ENCODE data around the gene HSPA1B.

DNA sequence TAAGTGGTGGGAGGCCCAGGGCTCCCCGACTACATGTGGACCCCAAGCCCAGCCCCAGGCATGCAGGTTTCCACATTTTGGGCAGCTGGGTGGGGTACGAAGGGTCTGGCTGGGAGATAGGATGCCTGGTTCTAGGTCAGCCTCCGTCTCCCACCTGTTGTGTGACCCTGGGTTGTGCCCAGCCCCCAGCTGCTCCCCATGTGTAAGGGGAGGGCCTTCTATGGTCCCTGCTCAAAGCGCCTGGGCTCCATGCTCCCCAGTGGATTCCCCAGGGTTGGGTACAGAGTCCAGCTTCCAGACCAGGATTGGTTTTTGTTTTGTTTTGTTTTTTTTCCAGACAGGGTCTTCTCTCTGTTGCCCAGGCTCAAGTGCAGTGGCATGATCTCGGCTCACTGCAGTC is 49.3 kb upstream of the HSPA1B start:
- no peak for TF ChIP-seq CTCF (tag by site-specific recombination; IDR thresholded peaks at IDR 0.05)
- no peak for TF ChIP-seq KLF1 (tag by site-specific recombination; IDR thresholded peaks at IDR 0.05)
- TF ChIP-seq, protein P1, sequence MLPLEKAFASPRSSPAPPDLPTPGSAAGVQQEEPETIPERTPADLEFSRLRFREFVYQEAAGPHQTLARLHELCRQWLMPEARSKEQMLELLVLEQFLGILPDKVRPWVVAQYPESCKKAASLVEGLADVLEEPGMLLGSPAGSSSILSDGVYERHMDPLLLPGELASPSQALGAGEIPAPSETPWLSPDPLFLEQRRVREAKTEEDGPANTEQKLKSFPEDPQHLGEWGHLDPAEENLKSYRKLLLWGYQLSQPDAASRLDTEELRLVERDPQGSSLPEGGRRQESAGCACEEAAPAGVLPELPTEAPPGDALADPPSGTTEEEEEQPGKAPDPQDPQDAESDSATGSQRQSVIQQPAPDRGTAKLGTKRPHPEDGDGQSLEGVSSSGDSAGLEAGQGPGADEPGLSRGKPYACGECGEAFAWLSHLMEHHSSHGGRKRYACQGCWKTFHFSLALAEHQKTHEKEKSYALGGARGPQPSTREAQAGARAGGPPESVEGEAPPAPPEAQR (tag by site-specific recombination; IDR thresholded peaks at IDR 0.05), result no peak
- TF ChIP-seq ZNF274 (IDR thresholded peaks at IDR 0.05; ENCODE audit: low read length), result no peak
- no peak for TF ChIP-seq ZNF274 (tag by site-specific recombination; IDR thresholded peaks at IDR 0.05; ENCODE audit: borderline replicate concordance)
- TF ChIP-seq PRDM1 (tag by site-specific recombination; IDR thresholded peaks at IDR 0.05), result no peak
- TF ChIP-seq, protein P2, sequence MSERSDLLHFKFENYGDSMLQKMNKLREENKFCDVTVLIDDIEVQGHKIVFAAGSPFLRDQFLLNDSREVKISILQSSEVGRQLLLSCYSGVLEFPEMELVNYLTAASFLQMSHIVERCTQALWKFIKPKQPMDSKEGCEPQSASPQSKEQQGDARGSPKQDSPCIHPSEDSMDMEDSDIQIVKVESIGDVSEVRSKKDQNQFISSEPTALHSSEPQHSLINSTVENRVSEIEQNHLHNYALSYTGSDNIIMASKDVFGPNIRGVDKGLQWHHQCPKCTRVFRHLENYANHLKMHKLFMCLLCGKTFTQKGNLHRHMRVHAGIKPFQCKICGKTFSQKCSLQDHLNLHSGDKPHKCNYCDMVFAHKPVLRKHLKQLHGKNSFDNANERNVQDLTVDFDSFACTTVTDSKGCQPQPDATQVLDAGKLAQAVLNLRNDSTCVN (tag by site-specific recombination; optimal IDR thresholded peaks at IDR 0.05), result no peak
- TF ChIP-seq ZBTB20 (tag by site-specific recombination; IDR thresholded peaks at IDR 0.05), result no peak
- TF ChIP-seq ZNF843 (tag by site-specific recombination; IDR thresholded peaks at IDR 0.05), result no peak
